Choroid plexus epithelial cell (primary cell): ENCODE measurements around the gene CA10.

Experiments used
- DNase-seq: peaks from one replicate; pipeline ENCODE4 v3.0.0-alpha.2; 2010; ENCODE audit warnings: low read depth
- H3K4me3 ChIP-seq: 2 replicates; pipeline ENCODE4 v1.5.1; 2011; ENCODE audit warnings: low read depth, mild to moderate bottlenecking, control low read depth, low read length, moderate library complexity
- TF ChIP-seq, protein P1 (sequence below): conservative IDR thresholded peaks from 2 replicates; pipeline ENCODE4 v1.5.1; 2011; ENCODE audit warnings: low read depth, mild to moderate bottlenecking, control low read depth, inconsistent platforms, low read length, moderate library complexity

The CA10 gene

DNA sequence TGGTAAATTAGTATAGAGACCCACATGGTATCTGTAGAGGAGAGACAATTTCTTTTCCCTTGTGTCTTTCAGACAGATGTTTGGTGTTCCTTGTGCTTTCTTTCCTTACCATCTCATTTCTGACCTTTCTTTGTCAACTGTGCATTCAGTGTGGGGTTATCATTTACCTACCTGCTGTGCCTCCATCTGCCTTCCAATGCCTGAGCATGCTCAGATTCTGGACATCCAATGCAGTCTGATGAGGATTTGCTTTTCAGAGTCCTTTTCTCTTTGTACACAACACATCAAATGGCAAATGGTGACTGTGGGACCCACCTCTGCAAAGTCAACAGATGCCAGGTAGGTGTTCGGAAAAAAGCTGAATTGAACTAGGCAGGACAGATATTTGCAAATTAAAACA, 364.8 kb downstream of the CA10 start:
- no peak overlapping the region for H3K4me3 ChIP-seq
- DNase-seq: no peak
- TF ChIP-seq, protein P1, sequence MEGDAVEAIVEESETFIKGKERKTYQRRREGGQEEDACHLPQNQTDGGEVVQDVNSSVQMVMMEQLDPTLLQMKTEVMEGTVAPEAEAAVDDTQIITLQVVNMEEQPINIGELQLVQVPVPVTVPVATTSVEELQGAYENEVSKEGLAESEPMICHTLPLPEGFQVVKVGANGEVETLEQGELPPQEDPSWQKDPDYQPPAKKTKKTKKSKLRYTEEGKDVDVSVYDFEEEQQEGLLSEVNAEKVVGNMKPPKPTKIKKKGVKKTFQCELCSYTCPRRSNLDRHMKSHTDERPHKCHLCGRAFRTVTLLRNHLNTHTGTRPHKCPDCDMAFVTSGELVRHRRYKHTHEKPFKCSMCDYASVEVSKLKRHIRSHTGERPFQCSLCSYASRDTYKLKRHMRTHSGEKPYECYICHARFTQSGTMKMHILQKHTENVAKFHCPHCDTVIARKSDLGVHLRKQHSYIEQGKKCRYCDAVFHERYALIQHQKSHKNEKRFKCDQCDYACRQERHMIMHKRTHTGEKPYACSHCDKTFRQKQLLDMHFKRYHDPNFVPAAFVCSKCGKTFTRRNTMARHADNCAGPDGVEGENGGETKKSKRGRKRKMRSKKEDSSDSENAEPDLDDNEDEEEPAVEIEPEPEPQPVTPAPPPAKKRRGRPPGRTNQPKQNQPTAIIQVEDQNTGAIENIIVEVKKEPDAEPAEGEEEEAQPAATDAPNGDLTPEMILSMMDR: no peak

DNA sequence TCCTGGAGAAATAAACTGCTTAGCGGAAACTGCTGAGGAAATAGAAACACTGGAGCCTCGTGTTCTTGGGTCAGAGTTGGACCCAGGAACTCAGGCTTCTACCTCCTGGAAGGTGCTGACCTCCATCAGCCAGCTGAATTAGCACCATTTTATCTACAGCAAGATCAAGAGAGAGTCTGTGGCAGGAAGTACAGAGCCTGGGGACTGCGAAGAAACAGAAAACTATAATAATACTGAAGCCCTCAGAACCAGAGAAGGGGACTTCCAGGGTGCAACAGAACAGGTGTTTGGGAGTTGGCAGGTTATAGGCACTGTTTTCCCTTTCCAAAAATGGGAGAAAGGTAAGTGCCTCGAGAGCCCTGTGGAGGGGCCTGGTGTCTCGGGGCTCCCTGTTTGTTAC, 379.7 kb downstream of the CA10 start:
- no peak overlapping the region for H3K4me3 ChIP-seq
- TF ChIP-seq, protein P1: no peak
- DNase-seq: no peak

DNA sequence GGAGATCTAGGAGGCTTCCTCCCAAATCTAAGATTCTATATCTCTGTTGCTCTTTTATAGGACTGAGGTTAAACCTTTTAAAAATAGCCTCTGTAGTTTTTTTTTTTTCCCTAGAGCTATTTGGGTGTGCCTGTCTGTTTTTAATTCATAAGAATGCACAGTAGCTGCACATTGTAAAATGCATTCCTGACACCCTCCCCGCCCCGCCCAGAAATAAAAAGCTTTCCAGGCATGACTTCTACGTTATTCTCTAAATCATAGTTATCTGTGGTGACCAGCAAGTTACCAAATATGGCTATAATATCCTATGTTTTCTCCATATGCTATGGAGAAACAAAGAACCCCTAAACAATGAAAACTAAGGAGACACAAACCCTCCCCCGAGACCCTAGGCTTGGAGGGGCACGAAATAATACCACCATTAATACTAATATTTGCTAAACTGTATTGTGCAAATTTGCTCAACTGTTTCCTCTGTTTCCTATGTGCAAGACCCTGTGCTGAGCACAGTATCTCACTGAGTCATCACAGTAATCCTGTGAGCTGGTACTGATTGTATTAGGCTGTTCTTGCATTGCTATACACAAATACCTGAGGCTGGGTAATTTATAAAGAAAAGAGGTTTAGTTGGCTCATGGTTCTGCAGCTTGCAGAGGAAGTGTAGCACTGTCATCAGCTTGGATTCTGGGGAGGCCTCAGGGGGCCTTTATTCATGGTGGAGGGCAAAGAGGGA, 388.3 kb downstream of the CA10 start:
- H3K4me3 ChIP-seq: no peak overlapping the region
- TF ChIP-seq, protein P1: no peak
- DNase-seq: no peak

DNA sequence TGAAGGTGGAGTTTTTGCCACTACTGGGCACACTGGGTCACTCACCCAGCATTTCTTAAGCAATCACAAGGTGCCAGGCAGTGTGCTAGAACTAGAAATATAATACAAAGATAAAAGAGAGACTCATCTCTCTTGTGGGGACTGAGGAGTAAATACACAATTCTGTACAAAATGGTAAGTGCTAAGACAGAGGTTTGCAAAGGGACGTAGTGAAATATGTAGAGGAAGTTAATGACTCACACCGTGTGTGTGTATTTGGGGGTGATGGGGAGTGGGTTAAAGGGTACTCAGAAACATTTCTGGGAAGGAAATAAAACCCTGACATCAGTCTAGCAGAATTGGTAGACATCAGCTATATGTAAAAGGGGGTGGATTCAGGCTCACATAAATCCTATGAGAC, 389.3 kb downstream of the CA10 start:
- DNase-seq: no peak
- TF ChIP-seq, protein P1: no peak
- no peak overlapping the region for H3K4me3 ChIP-seq

DNA sequence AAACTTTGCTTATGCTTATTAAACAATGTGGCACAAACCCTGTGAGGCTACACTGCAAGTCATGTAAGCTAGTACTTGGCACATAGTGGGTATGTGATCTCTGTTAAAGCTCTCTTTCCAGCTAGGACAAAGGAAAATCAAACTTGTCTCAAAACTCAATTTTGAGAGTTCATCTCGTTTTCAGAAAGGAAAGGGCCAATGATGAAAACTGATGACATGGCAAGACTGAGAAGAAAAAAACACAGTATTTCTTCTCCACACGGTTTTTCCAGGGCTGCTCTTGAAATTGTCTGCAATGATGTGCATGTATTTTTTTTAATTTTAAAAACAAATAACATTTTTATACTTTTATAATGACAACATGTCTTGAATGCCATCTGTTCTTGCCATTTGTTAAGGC, 389.8 kb downstream of the CA10 start:
- TF ChIP-seq, protein P1: no peak
- DNase-seq: no peak
- H3K4me3 ChIP-seq: no peak overlapping the region

DNA sequence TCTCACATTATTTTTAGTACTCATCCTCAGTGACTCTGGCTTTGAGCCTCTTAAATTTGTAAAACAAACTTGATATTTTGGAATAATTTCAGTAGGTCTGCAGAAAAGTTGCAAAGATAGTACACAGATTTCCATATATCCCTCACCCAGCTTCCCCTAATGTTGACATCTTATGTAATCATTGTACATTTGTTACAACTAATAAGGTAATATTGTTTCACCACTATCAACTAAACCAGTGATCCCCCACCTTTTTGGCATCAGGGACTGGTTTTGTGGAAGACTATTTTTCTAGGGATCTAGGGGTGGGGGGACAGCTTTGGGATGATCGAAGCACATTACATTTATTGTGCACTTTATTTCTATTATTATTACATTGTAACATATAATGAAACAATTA, 391.2 kb downstream of the CA10 start:
- no peak for DNase-seq
- TF ChIP-seq, protein P1: no peak
- H3K4me3 ChIP-seq: no peak overlapping the region
